Measurements from ENCODE around the gene ST3GAL2.
"Not testable (repeated sequence)": the region's sequence is repeated elsewhere in the genome, so short reads cannot be mapped to it uniquely, and the experiment has no call there.

Gene ST3GAL2

DNA sequence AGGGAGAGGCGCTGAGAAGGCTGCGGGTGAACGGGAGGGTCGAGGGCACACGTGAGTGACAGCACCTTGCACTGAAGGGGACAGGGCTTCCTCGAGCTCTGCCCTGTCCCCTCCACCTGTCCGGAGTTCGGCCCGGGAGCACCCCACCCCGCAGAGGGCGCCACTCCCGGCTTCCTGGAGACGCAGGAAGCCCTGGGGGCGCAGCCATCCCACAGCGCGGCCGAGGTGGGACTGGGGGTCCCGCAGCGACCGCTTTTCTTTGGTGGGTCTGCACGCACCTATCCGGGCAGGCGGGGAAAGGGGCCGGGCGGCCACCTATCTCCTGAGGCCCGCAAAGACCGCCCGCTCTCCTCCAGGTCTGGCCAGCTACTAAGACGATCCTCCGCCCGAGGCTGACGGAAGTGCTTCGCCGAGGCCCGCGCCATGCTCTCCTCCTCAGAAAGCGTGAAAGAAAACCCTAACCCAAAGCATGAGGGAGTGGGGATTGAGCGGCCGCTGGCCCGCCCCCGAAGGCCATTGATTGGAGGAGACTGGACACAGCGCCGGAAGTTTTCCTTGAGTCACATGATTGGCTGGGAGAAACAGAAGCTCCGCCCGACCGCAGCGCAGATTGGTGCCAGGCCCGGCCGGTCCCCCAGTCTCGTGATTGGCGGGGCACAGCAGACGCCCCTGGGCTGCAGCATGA, 57.8 kb downstream of the ST3GAL2 start:
- DNase-seq: peak; percentile 81 to 94 (median 88)

DNA sequence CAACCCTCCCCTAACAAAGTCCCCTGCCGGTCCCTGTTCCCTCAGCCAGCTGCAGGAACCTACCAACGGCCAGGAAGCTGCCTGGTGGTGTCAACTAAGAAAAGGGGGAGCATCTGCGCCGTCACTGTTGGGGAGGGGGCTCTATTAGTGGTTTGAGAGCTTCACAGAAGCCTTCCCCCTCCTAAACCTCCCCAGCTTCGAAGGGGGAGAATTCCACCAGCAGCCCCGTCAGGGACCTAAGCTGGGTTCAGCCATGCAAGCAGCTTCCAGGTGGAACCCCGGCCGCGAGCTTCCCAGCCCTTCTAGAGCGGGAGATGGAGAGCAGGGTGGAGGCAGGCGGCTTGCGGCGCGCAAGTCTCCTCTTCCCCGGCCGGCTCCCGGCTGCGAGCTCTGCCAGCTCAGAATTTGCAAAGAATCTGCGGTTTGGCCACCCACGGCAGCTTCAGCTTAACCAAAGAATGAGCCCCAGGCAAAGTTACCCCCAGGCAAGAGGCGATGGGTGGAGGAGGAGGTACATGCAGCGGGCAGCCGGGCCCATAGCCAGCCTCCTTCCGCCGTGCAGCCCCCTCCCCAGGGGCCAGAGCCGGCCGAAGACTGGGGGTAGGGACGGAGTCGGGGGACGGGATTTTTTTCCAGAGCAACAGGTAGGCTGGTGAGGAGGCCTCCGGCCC, 58.5 kb downstream of the ST3GAL2 start:
- peak; percentile 40 to 54 (median 45) for DNase-seq

DNA sequence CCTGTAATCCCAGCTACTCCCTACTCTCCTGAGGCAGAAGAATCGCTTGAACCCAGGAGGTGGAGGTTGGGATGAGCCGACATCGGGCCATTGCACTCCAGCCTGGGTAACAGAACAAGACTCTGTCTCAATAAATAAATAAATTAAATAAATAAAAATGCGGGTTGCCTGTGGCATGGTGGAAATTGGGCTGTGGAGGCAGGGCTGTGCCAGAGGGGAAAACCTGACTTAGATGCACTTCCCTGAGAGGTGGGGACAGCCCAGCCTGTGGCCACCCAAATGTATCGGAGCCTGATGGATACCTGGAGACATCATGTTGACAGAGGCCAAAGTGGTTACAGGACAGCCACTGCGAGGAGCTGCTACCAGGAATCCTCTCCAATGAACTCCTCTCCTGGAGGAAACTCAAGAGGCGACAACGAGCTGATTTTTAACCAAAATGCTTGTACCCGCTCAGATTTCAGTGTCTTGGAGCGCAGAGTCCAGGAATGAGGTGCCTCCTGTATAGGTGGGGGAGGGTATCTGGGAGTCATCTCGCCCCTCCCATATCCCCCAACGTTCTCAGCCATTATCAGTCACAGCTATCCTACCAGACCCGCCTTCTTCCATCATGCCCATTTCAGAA, 59.9 kb downstream of the ST3GAL2 start:
- no peak for DNase-seq

DNA sequence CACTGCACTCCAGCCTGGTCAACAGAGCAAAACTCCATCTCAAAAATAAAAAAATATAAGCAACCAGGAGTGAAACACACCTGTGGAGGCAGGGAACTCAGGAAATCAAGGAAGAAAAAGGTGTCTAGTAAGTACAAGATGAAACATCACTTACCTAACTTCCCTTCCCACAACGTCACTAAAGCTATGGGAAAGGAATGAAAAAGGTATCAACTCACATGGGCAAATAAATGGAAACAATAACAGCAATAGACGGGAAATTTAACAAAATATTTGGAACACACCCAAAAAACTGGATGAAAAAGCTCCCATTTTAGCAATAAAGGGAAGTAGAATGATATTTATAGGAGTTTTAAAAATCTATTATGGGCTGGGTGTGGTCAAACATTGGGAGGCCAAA, 61.1 kb downstream of the ST3GAL2 start:
- DNase-seq: no peak

DNA sequence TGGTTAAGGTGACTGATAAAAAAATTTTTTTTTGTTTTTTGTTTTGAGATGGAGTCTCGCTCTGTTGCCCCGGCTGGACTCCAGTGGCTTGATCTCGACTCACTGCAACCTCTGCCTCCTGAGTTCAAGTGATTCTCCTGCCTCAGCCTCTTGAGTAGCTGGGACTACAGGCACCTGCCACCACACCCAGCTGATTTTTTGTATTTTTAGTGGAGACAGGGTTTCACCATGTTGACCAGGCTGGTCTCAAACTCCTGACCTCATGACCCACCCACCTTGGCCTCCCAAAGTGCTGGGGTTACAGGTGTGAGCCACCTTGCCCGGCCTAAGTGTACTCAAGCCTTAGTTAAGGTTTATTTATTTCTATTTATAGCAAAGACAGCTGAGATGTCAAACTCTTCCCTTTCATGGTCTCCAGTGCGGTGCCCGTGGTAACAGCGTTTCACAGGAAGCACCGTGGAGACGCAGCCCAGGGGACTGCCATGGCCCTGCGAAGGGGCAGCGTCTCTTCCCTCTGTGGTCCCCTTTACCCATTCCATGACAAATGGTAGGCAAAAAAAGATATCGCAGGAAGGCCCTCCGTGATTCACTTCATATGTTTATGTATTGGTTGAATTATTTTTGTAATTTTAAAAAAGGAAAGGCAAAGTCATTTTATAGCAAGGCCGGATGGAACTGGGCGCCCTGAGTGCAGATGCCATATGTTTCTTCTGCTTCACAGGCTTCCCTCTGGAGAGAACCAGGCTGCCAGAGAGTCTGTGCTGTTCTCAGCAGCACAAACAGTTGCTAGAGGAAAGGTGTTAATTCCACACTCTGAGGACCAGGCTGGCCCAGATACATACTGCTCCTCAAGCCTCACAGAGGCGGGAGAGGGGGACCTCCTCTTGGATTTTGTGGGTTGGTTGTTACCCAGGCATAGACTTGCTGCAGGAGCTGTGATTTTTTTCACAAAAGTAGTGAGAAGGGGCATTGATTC, 63.0 kb downstream of the ST3GAL2 start:
- no peak for DNase-seq

DNA sequence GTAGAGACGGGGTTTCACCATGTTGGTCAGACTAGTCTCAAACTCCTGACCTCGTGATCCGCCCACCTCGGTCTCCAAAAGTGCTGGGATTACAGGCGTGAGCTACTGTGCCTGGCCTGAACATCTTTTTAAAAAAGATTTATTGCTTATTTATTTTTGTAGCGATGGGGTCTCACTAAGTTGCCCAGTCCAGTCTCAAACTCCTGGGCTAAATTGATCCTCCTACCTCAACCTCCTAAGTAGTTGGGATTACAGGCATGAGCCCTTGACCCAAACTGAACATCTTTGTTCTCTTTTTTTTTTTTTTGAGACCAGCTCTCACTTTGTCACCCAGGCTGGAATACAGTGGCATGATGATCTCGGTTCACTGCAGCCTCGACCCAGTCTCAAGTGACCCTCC, 64.7 kb downstream of the ST3GAL2 start:
- DNase-seq: no peak

DNA sequence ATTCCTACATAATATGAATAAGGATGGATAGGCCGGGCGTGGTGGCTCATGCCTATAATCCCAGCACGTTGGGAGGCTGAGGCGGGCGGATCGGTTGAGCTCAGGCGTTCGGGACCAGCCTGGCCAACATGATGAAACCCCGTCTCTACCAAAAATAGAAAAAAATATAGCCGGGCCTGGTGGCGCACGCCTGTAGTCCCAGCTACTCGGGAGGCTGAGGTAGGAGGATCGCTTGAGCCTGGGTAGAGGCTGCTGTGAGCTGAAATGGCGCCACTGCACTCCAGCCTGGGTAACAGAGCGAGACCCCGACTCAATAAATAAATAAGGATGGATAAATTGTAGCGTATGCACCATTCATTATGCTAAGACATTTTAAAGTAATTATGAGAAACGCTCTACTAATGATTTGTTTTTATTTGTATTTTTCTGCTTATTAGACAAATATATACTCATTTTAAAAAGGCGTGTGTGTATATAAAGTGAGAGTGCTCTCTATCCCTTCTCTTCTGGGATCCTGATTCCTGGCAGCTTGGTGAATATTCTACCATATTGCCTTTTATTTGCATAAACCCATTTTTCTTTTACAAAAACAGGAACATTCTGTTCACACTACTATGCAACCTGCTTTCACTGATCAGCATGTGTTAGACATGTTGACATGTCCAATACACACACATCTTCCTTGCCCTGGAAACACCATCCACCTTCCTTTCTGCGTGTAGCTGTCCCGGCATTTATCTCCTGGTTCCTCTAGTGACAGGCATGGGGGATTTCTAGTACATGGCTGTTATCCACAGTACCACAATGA, 65.8 kb downstream of the ST3GAL2 start:
- no peak for DNase-seq

DNA sequence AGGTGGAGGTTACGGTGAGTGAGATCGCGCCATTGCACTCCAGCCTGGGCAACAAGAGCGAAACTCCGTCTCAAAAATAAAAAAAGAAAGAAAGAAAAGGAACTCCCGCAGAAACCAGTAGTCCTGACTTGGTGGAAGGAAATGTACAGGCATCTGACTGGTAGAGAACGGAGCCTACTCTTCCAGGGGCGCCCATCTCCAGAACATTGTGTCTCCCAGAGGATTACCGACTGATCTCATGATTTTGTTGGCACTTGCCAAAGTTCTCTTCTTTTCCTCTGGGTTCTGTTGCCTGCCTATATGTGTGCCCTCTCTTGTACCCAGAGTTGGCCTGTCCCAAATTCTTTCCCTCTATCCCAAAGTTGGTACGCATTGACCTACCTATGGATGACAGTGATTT, 68.0 kb downstream of the ST3GAL2 start:
- no peak for DNase-seq

DNA sequence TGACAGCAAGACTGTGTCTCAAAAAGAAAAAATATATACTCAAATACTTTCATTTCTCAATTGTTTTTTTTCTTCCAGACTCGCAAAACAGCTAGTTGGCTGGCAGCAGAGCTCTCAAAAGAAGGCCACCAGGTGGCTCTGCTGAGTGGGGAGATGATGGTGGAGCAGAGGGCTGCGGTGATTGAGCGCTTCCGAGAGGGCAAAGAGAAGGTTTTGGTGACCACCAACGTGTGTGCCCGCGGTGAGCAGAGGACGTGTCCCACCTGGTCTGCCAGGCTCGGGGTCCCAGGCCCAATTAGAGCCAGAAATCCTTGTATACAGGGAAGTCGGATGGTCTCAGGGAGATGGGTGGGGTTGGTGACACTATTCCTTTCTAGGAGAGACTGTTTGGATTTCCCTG, 68.8 kb downstream of the ST3GAL2 start:
- peak in 1 of 4 experiments; percentile 26 for DNase-seq

DNA sequence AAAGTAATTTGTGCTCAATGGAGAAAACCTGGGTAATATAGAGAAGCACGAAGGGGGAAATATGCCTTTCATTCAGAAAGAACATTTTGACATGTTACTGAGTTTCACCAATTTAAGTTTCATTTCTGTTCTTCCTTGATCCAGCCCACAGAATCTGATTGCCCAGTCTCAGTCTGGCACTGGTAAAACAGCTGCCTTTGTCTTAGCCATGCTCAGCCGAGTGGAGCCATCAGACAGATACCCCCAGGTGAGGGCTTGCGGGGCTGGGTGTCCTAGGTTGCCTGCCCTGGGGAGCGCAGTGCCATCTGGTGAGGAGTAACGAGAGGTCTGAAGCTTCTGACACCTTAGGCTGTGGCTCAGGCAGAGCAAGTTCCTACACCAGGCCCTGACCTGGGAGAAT, 74.5 kb downstream of the ST3GAL2 start:
- DNase-seq: no peak

DNA sequence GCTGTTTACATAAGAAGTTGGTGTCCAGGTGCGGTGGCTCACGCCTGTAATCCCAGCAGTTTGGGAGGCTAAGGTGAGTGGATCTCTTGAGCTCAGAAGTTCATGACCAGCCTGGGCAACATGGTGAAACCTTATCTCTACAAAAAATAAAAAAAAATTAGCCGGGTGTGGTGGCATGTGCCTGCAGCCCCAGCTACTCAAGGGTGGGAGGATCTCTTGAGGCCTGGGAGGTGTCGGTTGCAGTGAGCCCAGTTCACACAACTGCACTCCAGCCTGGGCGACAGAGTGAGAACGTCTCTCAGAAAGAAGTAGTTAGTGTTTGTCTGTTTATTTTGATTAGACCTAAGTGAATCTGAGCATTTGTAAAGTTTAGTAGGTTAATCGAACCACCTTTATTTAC, 79.3 kb downstream of the ST3GAL2 start:
- DNase-seq: no peak

DNA sequence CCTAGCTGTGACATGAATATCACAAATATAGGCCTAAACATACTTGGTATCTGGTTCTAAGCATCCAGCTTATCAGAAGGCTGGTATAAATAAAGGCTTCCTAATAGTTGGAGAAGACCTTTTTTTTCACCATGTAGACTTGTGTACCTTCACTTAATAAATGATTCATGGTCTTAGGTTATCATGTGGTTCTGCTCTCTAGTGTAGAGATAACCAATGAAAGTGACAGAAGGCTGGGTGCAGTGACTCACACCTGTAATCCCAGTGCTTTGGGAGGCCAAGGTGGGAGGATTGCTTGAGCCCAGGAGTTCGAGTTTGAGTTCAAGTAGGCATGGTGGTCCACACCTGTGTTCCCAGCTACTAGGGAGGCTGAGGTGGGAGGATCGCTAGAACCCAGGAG, 89.1 kb downstream of the ST3GAL2 start:
- DNase-seq: no peak

DNA sequence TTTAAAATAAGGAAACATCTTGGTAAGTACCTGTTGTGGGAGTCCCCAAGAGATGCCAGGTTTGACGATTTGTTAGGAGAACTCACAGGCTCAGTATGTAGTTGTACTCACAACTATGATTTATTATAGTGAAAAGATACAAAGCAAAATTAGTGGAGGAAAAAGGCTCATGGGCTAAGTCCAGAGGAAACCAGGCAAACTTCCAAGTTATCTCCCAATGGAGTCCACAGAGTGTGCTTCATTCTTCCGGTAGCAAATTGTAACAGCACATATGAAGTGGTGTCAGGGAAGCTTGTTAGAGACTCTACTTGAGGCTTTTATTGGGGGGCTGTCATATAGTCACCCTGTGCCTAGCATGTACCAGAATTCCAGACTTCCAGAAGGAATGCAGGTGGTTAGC, 89.9 kb downstream of the ST3GAL2 start:
- DNase-seq: no peak

DNA sequence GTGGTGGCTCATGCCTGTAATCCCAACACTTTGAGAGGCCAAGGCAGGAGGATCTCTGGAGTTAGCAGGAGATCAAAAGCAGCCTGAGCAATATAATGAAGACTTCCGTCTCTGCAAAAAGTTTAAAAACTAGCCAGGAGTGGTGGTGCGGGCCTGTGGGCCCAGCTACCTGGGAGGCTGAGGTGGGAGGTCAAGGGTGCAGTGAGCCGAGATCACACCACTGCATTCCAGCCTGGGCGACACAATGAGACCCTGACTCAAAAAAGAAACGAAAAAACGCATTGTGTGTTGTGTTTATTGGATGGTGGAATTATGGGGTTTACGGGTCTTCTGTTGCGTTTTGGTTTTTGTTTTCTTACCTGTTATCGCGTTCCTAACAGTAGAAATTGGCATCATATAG, 93.1 kb downstream of the ST3GAL2 start:
- DNase-seq: no peak

DNA sequence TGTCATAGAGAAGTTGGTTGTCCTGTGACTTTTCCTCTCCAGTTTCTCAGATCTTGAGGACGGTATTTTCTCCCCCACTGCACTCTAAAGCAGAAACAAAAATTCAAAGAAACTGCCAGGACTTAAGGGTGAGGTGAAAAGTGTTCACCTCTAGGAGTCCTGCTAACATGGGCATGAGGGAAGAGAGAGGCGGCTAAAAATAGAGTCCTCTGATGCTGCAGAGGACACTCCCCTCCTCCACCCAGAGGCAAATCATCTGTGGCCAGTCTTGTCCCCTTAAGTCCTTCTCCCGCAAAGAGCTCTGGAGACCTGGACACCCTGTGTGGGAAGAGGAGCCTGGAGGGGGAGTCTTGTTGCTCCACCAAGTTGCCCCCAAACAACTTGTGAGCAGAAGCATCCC, 96.9 kb downstream of the ST3GAL2 start:
- no peak for DNase-seq

DNA sequence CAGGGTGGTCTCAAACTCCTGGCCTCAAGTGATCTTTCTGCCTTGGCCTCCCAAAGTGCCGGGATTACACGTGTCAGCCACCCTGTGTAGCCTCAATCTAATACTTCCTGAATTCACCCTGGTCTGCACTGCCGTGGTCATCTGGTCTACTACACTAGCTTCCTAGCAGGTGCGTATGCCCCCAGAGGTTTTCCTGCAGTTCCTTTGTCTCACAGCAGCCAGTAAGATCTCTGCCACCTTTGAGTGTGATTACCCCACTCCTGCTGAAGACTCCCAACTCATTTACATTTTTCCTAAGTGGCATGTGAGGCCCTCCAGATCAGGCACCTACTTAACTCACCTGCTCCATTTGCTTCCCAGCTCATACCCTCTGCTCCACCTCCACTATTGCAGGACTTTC, 97.3 kb downstream of the ST3GAL2 start:
- DNase-seq: no peak

DNA sequence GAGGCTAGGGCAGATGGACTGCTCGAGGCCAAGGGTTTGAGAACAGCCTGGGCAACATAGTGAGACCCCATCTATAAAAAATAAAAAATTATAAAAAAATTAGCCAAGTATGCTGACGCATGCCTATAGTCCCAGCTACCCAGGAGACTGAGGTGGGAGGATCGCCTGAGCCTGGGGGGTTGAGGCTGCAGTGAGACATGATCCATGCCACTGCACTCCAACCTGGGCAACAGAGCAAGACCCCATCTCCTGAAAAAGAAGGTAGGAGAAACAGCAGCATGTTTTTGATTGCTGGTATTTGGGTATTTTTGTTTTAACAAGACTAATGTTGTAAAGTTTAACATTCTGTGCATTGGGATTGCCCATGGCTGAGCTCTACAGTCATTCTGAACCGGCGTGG, 101.1 kb downstream of the ST3GAL2 start:
- no peak for DNase-seq

DNA sequence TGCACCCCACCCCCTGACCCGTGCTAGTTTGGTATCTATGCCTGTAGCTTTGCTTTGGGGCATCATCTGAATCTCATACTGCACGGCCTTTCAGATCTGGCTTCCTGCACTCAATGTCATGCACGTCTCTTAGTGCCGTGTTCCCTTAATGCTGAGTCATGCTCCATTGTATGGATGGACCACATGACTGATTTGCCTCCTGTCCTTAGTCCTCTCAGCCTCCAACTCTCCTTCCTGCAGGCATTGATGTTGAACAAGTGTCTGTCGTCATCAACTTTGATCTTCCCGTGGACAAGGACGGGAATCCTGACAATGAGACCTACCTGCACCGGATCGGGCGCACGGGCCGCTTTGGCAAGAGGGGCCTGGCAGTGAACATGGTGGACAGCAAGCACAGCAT, 106.2 kb downstream of the ST3GAL2 start:
- not testable (repeated sequence) for DNase-seq

DNA sequence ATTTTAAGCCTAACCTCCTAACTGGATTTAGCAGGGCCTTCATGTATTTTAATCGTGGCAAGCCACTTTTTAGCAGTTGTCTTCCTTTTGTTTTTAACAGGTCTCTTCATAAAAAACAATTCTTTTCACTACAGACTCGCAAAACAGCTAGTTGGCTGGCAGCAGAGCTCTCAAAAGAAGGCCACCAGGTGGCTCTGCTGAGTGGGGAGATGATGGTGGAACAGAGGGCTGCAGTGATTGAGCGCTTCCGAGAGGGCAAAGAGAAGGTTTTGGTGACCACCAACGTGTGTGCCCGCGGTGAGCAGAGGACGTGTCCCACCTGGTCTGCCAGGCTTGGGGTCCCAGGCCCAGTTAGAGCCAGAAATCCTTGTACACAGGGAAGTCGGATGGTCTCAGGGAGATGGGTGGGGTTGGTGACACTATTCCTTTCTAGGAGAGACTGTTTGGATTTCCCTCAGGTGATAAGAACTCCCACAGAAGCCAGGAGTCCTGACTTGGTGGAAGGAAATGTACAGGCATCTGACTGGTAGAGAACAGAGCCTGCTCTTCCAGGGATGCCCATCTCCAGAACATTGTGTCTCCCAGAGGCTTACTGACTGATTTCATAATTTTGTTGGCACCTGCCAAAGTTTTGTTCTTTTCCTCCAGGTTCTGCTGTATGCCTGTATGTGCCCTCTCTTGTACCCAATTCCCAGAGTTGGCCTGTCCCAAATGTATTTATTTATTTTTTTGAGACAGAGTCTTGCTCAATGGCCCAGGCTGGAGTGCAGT, 107.1 kb downstream of the ST3GAL2 start:
- no peak for DNase-seq

DNA sequence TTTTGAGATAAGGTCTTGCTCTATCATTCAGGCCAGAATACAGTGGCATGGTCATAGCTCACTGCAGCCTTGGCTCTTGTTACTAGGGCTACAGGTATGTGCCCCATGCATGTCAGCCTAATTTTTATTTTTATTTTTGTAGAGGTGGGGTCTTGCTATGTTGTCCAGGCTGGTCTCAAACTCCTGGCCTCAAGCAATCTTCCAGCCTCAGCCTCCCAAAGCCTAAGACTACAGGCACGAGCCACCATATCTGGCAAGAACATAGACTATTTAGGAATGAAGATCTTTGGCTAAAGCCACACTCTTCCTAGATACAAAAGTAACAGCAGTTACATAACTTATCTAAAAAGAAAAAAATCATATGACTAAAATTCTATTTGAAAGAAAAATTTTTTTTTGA, 107.8 kb downstream of the ST3GAL2 start:
- DNase-seq: no peak
